ENCODE measurements around the gene PIP5K1B.

Gene PIP5K1B

DNA sequence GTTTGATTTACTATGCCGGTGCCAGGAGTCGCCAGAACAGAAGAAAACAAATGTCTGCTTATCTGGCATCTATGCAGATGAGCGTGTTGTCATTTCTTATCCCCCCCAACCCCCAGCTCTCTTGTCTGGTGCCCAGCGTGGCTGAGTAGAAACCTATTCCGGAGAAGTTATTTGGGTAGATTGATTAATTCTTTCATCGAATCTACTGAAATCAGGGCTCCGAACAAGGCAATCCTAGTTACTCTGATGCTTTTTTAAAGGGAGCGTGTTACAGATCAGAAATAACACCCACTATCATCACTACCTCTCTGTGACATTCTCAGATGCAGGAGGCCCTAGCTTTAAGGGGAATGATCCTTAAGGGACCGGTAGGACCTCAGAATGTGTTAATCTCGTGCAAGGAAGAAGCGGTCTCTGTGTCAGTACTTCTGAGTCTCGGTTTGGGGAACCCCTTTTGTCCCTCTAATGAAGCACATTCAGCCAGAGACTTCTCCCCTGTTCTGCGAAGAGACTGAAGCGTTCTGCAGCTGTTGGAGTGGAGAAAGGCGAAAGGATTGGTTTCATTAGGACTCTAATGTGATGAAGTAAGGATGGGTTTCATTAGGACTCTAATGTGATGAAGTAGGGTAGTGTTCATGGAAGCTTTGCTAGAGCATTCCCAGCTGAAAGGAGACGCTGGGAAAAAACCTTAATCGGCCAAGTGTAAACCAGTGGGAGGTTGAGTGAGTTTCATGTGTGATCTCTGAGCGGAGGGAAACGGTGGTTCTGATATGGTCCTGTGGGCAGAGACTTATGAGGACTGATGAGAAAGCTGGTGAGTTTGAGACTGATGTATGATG lies 1.5 kb downstream of the PIP5K1B start:
- in situ Hi-C loops (cut with HindIII; ENCODE audit: low sequenced_read_pairs) = loop anchor here (10.0 kb wide), 1 partner anchor 268 kb away; no protein-coding TSS in a partner anchor

DNA sequence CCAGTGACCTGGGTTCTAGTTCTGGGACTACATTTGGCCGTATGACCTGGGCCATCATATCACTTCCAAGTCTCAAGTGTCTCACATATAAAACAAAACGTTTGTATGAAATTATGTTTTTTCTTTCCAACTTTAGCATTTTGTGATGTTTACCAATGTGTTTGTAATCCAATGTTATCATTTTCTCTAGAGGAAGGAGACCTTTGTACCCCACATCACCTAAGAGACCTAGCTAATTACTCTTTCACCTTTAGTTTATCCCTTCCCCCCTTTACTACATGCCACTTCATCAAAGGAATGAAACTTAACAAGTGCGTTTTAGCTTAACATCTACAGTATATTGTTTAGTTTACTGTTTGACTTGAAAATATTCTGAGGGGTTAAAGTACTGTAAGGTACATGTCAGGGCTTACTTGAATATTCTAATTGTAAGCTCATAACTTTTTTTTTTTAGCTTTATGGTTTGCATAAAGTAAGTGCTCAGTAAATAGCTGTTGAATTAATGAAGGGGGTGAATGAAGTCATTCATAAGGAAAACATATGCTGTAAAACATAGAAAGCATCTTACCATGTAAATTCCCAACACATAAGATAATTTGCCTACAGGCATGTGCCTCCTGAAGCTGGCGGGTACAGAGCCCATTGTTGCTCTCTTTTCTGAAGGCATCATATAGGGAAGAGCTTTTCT lies 2.9 kb downstream of the PIP5K1B start:
- in situ Hi-C loops (cut with HindIII; ENCODE audit: low sequenced_read_pairs) = loop anchor here (10.0 kb wide), 1 partner anchor 267 kb away; no protein-coding TSS in a partner anchor

DNA sequence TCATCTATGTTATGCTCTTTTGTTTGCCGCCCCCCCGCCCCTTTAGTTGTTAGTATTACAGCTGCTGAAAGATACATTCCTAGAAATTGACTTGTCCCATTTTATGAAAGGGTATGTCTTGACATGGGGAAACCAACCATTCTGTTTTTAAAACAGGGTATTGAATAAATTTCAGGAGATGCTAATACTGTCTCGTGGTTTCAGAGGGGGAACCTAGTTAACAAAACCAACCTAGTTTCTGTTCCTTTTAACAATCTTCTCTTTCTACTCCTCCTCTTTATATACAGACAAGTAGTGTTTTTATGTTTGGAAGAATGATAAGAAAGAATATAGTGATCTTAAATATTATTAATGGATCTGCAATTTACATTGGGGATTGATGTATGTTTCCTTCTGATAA lies 3.5 kb downstream of the PIP5K1B start:
- in situ Hi-C loops (cut with HindIII; ENCODE audit: low sequenced_read_pairs) = loop anchor here (10.0 kb wide), 1 partner anchor 266 kb away; no protein-coding TSS in a partner anchor

DNA sequence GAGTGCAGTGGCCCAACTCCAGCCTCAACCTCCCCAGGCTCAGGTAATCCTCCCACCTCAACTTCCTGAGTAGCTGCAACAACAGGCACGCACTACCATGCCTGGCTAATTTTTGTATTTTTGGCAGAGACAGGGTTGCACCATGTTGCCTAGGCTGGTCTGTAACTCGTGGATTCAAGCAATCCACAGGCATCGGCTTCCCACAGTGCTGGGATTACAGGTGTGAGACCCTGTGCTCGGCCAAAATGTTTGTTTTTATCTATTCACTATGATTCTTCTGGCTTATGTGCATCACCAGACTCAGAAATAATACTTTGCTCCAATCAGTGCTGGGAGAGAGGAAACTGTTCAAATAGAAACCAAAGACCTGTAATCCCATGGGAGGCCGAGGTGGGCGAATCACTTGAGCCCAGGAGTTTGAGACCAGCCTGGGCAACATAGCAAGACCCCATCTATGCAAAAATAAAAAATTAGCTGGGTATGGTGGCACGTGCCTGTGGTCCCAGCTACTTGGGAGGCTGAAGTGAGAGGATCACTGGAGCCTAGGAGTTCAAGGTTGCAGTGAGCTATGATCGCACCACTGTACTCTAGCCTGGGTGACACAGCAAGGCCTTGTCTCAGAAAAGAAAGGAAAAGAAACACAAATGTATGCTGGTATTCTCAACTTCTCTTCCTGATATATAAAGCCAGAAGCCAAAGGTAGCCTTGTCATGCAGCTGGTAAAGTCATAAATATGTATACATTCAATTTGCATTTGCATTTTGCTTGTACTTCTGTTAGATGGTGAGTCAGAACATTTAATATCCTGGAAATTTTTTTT lies 4.5 kb downstream of the PIP5K1B start:
- in situ Hi-C loops (cut with HindIII; ENCODE audit: low sequenced_read_pairs) = loop anchor here (10.0 kb wide), 1 partner anchor 265 kb away; no protein-coding TSS in a partner anchor

DNA sequence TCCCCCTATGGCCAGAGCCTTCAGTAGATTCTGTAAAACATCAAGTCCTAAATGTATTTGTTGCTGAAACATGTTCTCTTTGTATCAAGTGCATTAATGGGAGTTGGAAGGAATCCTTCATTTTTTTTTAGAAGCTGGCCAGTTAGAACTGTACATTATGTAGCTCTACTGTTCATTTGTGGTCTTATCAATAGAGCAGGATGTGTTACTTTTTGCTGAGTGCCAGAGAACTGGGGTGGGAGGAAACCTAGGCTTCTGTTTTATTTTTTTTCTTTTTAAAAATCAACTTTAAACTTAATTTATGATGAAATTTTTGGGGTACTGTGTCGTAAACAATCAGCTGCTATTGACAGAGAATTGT lies 5.1 kb downstream of the PIP5K1B start:
- in situ Hi-C loops (cut with HindIII; ENCODE audit: low sequenced_read_pairs) = no loop called here

DNA sequence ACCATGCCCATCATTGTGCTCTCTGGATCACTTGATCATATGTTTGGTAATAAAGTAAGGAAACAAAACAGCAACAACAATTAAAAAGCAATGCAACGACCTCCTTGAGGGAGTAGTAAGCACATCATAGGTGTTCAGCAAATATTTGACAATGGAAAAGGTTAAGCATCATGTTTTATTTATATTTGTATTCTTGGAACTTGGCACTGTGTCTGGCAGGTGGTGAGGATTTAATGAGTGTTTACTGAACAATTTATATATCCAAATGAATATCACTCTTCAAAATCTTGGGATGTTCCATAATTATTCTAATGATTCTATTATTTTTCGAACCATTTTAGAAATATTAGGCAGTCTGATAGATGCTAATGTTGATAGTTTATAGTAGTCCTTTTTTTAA lies 6.2 kb downstream of the PIP5K1B start:
- in situ Hi-C loops (cut with HindIII; ENCODE audit: low sequenced_read_pairs) = no loop called here

DNA sequence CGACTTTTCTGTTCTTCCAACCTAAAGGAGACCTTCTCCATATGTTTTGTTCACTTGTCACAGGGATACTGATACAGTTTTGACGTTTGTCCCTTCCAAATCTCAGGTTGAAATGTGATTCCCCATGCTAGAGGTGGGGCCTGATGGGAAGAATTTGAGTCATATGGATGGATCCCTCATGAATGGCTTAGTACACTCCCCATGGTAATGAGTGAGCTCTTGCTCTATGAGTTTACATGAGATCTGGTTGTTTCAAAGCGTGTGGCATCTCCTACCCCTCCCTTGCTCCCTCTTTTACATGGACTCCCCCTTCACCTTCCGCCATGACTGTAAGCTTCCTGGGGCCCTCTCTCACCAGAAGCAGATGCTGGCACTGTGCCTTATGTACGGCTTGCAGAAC lies 6.9 kb downstream of the PIP5K1B start:
- in situ Hi-C loops (cut with HindIII; ENCODE audit: low sequenced_read_pairs) = no loop called here

DNA sequence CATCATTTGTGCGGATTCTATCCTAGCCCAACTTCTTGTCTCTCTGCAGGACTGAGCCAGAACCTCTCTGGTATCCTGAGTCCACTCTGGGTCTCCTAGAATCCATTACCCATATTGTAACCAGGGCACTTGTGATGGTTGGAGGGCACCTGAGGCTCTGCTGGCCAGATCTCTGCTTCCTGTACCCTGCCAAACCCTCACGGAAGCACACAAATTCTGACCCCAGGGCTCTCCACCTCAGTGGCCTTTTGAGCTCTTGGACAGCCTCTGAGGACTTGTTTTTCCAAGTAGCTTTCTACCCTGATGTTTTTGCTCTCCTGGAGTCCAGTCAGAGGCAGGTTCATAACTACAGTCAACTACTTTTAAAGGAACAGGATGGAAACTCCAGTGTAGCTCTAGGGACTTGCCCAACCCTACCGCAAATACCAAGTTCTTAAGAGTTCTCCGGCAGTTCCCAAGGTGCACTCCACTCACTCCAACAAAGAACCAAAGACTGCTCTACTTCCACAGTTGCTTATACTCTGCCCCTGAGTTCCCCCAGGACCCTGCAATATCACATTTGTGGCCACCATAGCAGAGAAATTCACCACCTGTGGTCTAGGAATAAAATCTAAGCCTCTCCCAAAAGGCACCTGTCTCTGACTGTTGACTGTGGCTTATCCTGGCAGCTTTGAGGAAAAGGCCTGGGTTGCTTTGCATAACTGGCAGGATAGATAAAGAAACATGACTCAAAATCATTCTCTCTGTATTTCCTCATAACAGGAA lies 9.6 kb downstream of the PIP5K1B start:
- in situ Hi-C loops (cut with HindIII; ENCODE audit: low sequenced_read_pairs) = no loop called here

DNA sequence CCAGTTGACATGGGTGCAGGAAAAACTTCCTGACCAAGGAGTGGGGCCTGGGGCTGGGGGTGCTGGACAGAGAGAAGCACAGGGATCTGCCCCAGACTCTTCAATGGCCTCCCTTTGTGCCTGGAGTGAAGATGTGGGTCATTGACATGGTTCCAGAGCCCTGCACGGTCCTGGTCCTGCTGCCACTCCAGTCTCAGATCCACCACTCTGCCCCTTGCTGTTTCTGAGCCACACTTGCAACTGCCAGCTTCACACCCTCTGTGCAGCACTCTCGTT lies 10.1 kb downstream of the PIP5K1B start:
- in situ Hi-C loops (cut with HindIII; ENCODE audit: low sequenced_read_pairs) = no loop called here

DNA sequence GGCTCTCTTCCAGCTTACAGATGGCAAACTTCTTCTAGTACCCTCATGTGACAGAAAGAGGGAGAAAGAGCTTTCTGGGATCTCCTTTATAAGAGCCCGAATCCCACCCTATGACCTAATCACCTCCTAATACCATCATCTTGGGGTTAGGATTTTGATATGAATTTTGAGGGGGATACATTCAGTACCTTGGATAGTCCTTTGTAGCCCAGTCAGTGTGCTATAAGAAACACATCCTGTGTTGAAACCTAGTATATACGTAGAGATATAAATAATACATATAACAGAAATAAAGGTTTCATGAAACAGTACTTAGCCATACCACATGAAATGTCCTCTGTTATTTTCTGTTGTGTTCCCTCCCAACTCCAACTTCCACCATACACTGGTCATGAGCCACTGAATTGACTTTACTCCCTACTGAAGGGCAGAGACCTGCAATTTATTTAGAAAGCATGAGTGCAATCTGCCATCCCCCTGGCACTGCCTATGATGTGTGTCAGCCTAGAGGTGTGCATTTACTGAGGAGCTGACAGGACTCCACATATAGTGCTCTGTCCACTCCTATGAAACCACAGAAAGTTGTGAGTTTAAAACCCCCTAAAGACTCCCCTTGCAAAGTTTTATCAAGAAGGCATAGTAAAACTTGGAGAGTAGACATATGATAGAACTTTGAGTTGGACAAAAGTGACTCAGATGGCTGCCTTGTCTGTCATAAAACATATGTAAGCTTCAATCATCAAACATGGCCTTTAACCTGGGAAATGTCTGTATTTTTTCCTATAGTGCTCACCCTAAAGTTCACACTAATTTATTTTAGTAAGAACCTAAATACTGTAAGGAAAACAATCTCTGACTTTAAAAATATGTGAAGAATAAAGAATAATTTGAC lies 12.8 kb downstream of the PIP5K1B start:
- in situ Hi-C loops (cut with HindIII; ENCODE audit: low sequenced_read_pairs) = no loop called here

DNA sequence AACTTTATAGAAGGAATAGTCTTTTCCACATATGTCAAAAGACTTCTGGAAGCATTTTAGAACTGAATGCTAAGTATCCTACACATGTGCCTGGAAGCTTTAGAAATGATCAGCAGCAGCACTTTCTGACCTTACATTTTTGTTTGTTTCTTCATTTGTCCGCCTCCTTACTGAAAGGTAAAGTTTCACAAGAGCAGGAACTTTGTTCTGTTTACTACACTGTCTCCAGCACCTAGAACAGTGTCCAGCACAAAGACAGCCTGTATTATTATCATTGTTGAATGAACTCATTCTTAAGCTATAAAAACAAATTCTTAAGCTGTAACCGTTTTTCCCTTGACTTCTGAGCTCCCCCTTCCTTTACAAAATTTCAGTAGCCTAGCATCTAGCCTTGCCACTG lies 14.8 kb downstream of the PIP5K1B start:
- in situ Hi-C loops (cut with HindIII; ENCODE audit: low sequenced_read_pairs) = loop anchor here (5.0 kb wide), 1 partner anchor 78 kb away; no protein-coding TSS in a partner anchor

DNA sequence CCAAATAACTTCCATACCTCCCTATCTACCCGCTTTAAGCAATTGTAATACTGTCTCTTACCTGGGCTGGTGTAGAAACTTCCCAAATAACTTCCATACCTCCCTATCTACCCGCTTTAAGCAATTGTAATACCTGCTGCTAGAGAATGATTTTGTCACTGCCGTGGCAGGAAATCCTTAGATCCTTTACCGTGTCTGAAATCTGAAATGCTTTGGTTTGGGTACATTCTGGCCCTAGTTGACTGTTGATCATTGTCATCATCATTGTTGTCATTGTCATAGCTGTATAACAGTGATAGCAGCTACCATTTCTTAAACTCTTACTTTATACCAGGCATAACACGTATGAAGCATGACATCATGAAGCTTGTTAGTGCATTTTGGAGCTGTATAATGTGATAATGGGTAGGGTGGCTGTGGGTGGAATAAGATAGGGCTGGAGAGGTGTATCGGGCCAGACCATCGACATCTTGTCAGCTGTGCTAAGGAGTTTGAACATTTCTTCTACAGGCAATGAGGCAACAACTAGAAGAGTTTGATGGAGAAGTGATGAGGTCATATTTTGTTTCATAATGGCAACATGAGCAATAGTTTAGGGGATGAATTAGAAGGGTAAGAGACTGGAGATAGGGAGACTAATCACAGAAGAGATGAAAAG lies 15.7 kb downstream of the PIP5K1B start:
- in situ Hi-C loops (cut with HindIII; ENCODE audit: low sequenced_read_pairs) = loop anchor here (5.0 kb wide), 1 partner anchor 78 kb away; no protein-coding TSS in a partner anchor

DNA sequence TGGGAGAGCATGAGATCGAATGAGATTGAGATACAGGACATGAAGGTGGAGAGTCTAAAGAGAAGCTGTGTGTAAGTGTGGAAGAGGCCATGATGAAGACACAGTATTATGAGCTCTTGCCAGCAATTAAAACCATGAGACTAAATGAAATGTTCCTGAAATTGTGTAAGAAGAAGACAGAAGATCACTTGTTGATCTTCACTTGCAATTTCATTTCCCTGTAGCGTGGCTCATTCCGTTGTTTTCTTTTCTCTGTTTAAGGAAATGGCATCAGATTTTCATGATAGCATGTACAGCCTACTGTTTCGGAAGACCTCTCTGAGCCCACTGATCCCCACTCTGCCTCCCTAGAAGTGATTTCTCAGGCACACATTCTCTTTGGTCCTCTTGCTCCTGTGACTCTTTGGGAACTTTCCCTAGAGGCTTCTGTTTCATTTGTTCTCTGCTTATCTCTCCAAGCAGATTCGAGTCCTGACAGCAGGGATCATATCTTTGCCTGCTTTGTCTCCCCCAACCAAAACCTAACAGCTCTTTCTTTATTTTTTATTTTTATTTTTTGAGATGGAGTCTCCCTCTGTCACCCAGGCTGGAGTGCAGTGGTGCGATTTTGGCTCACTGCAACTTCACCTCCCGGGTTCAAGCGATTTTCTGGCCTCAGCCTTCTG lies 16.8 kb downstream of the PIP5K1B start:
- in situ Hi-C loops (cut with HindIII; ENCODE audit: low sequenced_read_pairs) = loop anchor here (5.0 kb wide), 1 partner anchor 79 kb away; no protein-coding TSS in a partner anchor

DNA sequence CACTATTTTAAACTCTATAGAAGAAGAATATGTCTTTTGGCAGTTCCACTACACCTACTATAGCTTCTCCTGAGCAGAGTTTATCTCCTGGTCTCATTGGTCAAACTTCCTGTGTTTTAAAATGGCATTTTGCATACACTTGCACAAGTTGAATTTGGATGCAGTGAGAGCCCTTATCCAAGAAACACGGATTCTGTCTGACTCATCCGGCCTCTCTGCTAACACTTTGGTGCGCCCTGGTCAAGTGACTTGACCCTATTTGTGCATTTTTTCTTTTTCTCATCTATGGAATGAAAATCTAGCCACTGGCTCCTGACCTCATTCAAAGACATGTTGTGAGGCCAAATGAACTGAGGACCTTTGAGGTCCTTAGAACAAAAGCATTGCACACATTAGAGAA lies 20.0 kb downstream of the PIP5K1B start:
- in situ Hi-C loops (cut with HindIII; ENCODE audit: low sequenced_read_pairs) = no loop called here

DNA sequence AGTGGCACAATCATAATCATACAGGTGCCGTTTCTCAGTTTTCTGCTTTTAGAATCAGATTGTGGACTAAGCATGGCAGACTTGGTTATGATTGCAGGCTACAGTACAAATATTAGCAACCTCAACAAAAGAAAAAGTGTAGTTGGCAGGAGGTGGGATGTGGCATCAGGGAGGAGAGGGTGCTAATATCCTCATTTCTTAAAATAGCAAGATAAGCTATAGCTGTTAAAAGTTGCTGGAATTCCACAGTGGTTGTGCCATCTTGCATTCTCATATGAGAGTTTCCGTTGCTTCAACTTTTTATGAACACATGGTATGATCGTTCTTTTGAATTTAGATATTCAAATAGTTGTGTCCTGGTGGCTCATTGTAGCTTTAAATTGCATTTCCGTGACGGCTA lies 21.4 kb downstream of the PIP5K1B start:
- in situ Hi-C loops (cut with HindIII; ENCODE audit: low sequenced_read_pairs) = no loop called here

DNA sequence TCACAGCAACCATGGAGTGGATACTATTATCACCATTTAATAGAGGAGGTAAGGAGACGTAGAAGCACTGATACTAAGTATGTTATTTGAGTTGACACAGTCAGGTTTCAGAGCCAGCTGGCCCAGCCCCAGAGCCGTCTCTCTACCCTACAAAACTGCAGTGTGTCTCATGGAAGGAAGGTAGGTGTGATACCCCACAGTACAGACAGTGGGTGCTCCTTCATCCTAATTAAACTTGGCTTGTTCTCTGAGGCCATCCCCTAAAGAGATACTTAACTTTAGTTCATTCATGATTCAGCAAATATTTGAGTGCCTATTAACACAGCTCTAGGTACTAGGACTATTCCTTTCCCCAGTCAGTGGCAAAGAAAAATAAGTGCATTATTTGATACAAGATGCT lies 22.6 kb downstream of the PIP5K1B start:
- in situ Hi-C loops (cut with HindIII; ENCODE audit: low sequenced_read_pairs) = no loop called here

DNA sequence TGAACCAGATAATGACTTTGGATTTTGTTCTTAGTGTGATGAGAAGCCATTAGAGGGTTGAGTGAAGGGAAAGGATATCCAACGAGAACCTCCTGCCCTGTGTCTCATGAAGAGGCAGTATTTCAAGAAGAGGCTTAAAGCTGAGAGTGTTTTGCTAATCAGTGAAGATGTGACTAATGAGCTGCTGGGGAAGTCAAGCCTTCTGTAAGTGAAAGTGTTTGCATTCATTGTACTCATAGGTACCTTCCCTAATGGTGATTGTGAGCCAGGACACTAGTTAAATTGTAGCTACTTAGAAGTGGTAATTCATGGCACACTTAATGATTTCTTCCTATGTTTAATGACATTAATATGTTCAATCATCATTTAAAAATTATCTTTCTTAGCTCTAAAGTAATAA lies 23.7 kb downstream of the PIP5K1B start:
- in situ Hi-C loops (cut with HindIII; ENCODE audit: low sequenced_read_pairs) = no loop called here

DNA sequence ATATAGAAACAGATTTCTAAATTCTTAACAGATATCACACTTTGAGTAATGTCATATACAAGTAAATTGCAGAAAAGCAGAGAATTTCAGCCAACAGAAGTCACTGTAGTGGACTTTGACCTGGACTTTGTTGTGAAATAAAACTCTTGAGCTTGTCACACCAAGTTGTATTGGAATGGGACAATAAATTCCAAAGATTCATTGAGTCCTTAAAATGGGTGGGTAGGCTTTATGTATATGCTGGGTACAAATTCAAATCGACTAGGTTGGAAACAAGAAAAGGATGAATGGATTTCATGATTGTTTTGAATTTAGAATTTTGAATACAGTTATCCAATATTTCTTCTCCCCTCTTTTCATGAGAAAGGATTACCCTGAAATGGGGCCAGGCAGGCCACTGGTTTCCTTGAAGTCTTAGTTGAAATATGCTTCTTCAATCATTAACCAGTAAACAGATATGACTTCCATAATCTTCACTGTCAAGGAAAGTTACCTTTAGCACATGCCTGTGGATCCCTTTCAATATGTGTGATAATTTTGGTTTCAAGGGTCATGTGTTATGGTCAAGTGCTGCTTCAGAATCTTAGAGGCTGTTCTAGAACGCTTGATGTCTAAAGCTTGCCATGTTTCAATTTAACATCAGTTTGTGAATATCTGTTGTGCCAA lies 25.7 kb downstream of the PIP5K1B start:
- in situ Hi-C loops (cut with HindIII; ENCODE audit: low sequenced_read_pairs) = no loop called here
